HepG2 (cell line): ENCODE measurements around the gene PTH2. TPM values are rescaled to one million over a fixed set of nuclear protein-coding genes. Genes with fewer than 3 reads are reported as not detected.
A peak's percentile ranks its signal among the peaks of the same experiment; 100 is the strongest.

Experiments
- AHDC1 ChIP-seq: sonication (generic); formaldehyde crosslinking; IDR thresholded peaks from 2 replicates; pipeline ENCODE4 v1.5.1; 2020; ENCODE audit warnings: mild to moderate bottlenecking, missing genetic modification reagents, borderline replicate concordance
- CBX5 ChIP-seq: sonication (generic); formaldehyde crosslinking; IDR thresholded peaks from 2 replicates; pipeline ENCODE4 v1.4.0; 2020; ENCODE audit warnings: missing genetic modification reagents, borderline replicate concordance
- HES4 ChIP-seq: sonication (generic); formaldehyde crosslinking; IDR thresholded peaks from 2 replicates; pipeline ENCODE4 v1.9.0; 2021; ENCODE audit warnings: mild to moderate bottlenecking, missing genetic modification reagents, borderline replicate concordance
- TAF15 ChIP-seq: fragments of 200-400 bp; formaldehyde crosslinking; IDR thresholded peaks from one replicate; pipeline ENCODE4 v1.6.1; 2018; ENCODE audit warnings: mild to moderate bottlenecking, low read depth, low read length; ENCODE audit not compliant: poor library complexity, severe bottlenecking
- U2AF2 ChIP-seq: fragments of 200-400 bp; formaldehyde crosslinking; IDR thresholded peaks from 2 replicates; pipeline ENCODE4 v1.6.1; 2017; ENCODE audit warnings: low read depth, mild to moderate bottlenecking, low read length
- ZBTB46 ChIP-seq: sonication (generic); formaldehyde crosslinking; IDR thresholded peaks from 2 replicates; pipeline ENCODE4 v1.4.0; 2020; ENCODE audit warnings: mild to moderate bottlenecking, missing genetic modification reagents, borderline replicate concordance
- ZNF3 ChIP-seq: IDR thresholded peaks from 2 replicates; pipeline ENCODE4 v1.7.0; 2017; ENCODE audit warnings: inconsistent platforms
- ZNF75D ChIP-seq: sonication (generic); formaldehyde crosslinking; IDR thresholded peaks from 2 replicates; pipeline ENCODE4 v1.8.1; 2023; ENCODE audit warnings: missing genetic modification reagents, mild to moderate bottlenecking, borderline replicate concordance
- polyA plus RNA-seq, 8 experiments: library from polyadenylated mRNA; depleted of rRNA in 3 of 8; stranded (reverse) in 7 of 8; unstranded in 1 of 8; fragments of >200 nt; fragmentation: Illumina TruSeq in 4 of 8; extraction: Trizol in 4 of 8; gene quantifications; 2 replicates each; pipeline versions ENCODE4 v1.2.1 to v1.2.3, GENCODE V29; 2011 to 2016; ENCODE audit warnings: low read depth in 4 of 8, missing spikeins in 1 of 8, mixed read lengths in 1 of 8; ENCODE audit not compliant: insufficient read depth in 1 of 8
- total RNA-seq, 5 experiments: library from RNA; depleted of rRNA; stranded (reverse); fragments of >200 nt; fragmentation: Illumina TruSeq; extraction: Trizol; gene quantifications; 2 replicates each; pipeline ENCODE4 v1.2.3, GENCODE V29; 2016; ENCODE audit warnings: low read depth in 1 of 5

PTH2 gene
- total and polyA plus RNA-seq, 2 of the 13 experiments (the other 11 are each of a cell fraction or from before 2014, with no cell fraction given): not detected

GRCh38 chr19:49443366-49444099, 20.3 kb upstream of the PTH2 start (continued):
- TF ChIP-seq HES4 (CRISPR knock-in tag) (no peak), AHDC1 (CRISPR knock-in tag) (no peak), ZNF3 (CRISPR knock-in tag) (no peak), ZNF75D (CRISPR knock-in tag) (no peak), CBX5 (CRISPR knock-in tag) (no peak), ZBTB46 (CRISPR knock-in tag) (peak; percentile 72; the same call in 1 of the 2 replicates), U2AF2 (peak; percentile 67; the same call in 1 of the 2 replicates), TAF15 (peak; percentile 78)
